Heart right ventricle (tissue), 16 donors: ENCODE data around the gene CPAMD8. TPM values are rescaled to one million over a fixed set of nuclear protein-coding genes. Genes with fewer than 3 reads are reported as not detected.

ENCODE experiments used
- ATAC-seq, 8 donors: fragments of 200-7000 bp; cut with Tn5 transposase; one replicate each; pipeline ENCODE4 v1.9.1; 2020; ENCODE audit warnings: mild to moderate bottlenecking in 8 of 8, moderate library complexity in 8 of 8, moderate number of reproducible peaks in 1 of 8
- DNase-seq, 2 donors: peaks; one replicate each; pipeline ENCODE4 v3.0.0-alpha.2; 2020
- H3K27ac ChIP-seq, 10 donors: fragments of 200-600 bp; sonication (generic) in 2 of 10; one replicate each; pipeline versions ENCODE4 v1.5.0 to v1.8.0; 2020 to 2022; ENCODE audit warnings: mild to moderate bottlenecking in 3 of 10
- H3K27me3 ChIP-seq, 7 donors: fragments of 200-600 bp; one replicate each; pipeline ENCODE4 v1.8.0; 2021 to 2022; ENCODE audit warnings: mild to moderate bottlenecking in 2 of 7
- H3K36me3 ChIP-seq, 9 donors: fragments of 200-600 bp; sonication (generic) in 1 of 9; one replicate each; pipeline versions ENCODE4 v1.5.0 to v1.8.0; 2020 to 2022; ENCODE audit warnings: mild to moderate bottlenecking in 2 of 9
- H3K4me1 ChIP-seq, 9 donors: fragments of 200-600 bp; sonication (generic) in 1 of 9; one replicate each; pipeline versions ENCODE4 v1.5.0 to v1.8.0; 2020 to 2022; ENCODE audit warnings: mild to moderate bottlenecking in 4 of 9
- H3K4me3 ChIP-seq, 10 donors: fragments of 200-600 bp; sonication (generic) in 2 of 10; one replicate each; pipeline versions ENCODE4 v1.5.0 to v1.8.0; 2020 to 2022; ENCODE audit warnings: mild to moderate bottlenecking in 7 of 10, moderate library complexity in 2 of 10
- H3K9me3 ChIP-seq, 11 donors: fragments of 200-600 bp in 10 of 11; sonication (generic) in 2 of 11; one replicate each; pipeline versions ENCODE4 v1.5.0 to v1.8.0; 2013 to 2022; ENCODE audit warnings: mild to moderate bottlenecking in 2 of 11, control low read depth in 1 of 11, moderate library complexity in 1 of 11
- WGBS, 2 donors: extraction: QIAGEN DNeasy Blood & Tissue Kit; methylation state at CpG; one replicate each; pipeline ENCODE4 v1.1.7; 2013; ENCODE audit warnings: inconsistent platforms in 1 of 2; 5-methylcytosine and 5-hydroxymethylcytosine counted together
- intact Hi-C, 10 donors: fragments of 100-400 bp; cut with DNase I; formaldehyde crosslinking; loops; one replicate each; pipeline versions ENCODE4 v1.11.1 to v1.14.2; 2022
- polyA plus RNA-seq, 2 donors: library from polyadenylated mRNA; stranded (reverse); fragments of 200-250 nt; gene quantifications; one replicate each; pipeline ENCODE4 v1.2.3, GENCODE V29; 2013
- total RNA-seq, 10 donors: library from RNA; stranded (reverse); fragmentation: NEBNext Ultra II Directional in 3 of 10; extraction: Animal tissue kit (Norgen Biotek cat#: 25700) in 3 of 10; gene quantifications; one replicate each; pipeline versions ENCODE4 v1.2.1 to v1.2.4, GENCODE V29; 2021 to 2023
- TF ChIP-seq, protein P1 (sequence below), 9 donors: fragments of 200-600 bp; sonication (generic) in 2 of 9; IDR thresholded peaks; one replicate each; pipeline versions ENCODE4 v1.5.0 to v1.8.0; 2021 to 2022; ENCODE audit warnings: antibody characterized with exemption in 9 of 9, mild to moderate bottlenecking in 5 of 9, moderate library complexity in 1 of 9
- donor health status: Arrhythmogenic right ventricular cardiomyopathy.
- donor health status: ischemic (EF 13 %, LVEDD 7.1; RV severe dilation, severe dysfunction).
- donor health status: healthy with polysubstance abuse.
- donor health status: DM: no; HTN: yes; CAD: no.
- donor health status: DM: no; HTN: no; CAD: no.
- donor health status: ischemic (EF 25% LVEDD 6.9; RV normal size, moderate dysfunction).
- donor health status: ischemic (EF 25% LVEDD 5.7; RV mildly dilated, moderate dysfunction).
- donor health status: healthy.
- donor health status: DM: yes; HTN: yes; CAD: no.
- donor health status: Ischemic cardiomyopathy.
- donor health status: ischemic (EF 35%, LVEDD 5.7; RV mildly dilated, moderate dysfunction).
- donor health status: nonischemic (EF 11% LVEDD 7.7; RV severe dilation, severe dysfunction).
- donor health status: DM: yes; HTN: yes; CAD: no.
- donor health status: PGD.
- donor health status: ischemic (EF 29% LVEDD 5.4; RV normal size, mild dysfunction).
- donor health status: nonischemic (EF 23%, LVEDD 6.1; RV moderate dilation, normal function).

CPAMD8 gene
- total and polyA plus RNA-seq, 12 donors: 4.8 to 77.9 (median 10.9) TPM

- DNase-seq (peak in 1 of 2 donors; percentile 31), ATAC-seq (peak in 7 of 8 donors; percentile 42 to 73 (median 62))
- Histone ChIP-seq H3K4me3 (no peak overlapping the region), H3K27ac (no peak overlapping the region), H3K36me3 (peaks cover 0 to 78% (median 17%) of the 10 kb centered on the region in 9 donors), H3K27me3 (no peaks in the 10 kb centered on the region), H3K9me3 (peaks cover 0 to 2% (median 0%) of the 10 kb centered on the region in 11 donors), H3K4me1 (no peaks in the 10 kb centered on the region)
- WGBS, 2 donors: 53 to 59% methylated on average over 8 of the region's 8 CpGs
- TF ChIP-seq, protein P1, sequence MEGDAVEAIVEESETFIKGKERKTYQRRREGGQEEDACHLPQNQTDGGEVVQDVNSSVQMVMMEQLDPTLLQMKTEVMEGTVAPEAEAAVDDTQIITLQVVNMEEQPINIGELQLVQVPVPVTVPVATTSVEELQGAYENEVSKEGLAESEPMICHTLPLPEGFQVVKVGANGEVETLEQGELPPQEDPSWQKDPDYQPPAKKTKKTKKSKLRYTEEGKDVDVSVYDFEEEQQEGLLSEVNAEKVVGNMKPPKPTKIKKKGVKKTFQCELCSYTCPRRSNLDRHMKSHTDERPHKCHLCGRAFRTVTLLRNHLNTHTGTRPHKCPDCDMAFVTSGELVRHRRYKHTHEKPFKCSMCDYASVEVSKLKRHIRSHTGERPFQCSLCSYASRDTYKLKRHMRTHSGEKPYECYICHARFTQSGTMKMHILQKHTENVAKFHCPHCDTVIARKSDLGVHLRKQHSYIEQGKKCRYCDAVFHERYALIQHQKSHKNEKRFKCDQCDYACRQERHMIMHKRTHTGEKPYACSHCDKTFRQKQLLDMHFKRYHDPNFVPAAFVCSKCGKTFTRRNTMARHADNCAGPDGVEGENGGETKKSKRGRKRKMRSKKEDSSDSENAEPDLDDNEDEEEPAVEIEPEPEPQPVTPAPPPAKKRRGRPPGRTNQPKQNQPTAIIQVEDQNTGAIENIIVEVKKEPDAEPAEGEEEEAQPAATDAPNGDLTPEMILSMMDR (IDR thresholded peaks at IDR 0.05): peak; percentile 39 to 79 (median 68)
- intact Hi-C loops: loop anchor here (1.0 to 10.0 kb wide), 8 partner anchors 148 to 335 kb away; partner anchors contain the start of gene NWD1 (in 1 of the 10)
Measured at GRCh38 chr19:17052439-17052838, 25.8 kb upstream of the CPAMD8 start.

DNA sequence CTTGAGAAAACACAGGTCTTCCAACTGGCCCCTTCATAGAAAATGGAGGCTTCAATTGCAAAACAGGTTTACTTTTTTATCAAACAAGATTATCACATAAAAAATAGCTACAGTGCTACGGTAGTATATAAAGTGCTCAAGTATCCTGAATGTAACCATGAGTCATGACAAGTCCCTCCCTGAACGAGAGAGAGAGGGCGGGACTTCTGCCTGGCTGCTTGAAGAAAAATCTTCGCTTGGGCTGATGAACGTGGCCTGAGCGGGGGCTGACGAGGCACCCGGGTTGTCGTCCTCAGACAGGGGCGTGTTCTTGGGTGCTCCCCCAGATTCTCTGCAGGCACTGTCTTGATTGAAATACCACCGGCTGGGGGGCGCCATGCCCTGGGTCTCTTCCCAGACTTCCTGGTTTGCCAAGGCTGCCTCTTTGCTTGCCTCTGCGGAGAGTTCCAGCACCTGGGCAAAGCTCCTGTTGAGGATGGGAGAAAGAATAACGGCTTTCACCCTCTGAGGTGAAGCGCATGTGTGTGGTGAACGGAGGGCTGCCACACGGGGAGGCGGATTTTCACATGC, 23.2 kb upstream of the CPAMD8 start:
- intact Hi-C loops: loop anchor here in 5 of 10 donors (5.0 to 10.0 kb wide), 3 partner anchors 145 to 332 kb away; partner anchors contain the start of gene NWD1 (in 1 of the 5)
- Histone ChIP-seq H3K9me3 (no peaks in the 10 kb centered on the region), H3K27me3 (peaks cover 0 to 5% (median 0%) of the 10 kb centered on the region in 7 donors), H3K36me3 (peaks cover 0 to 59% (median 17%) of the 10 kb centered on the region in 9 donors), H3K4me3 (no peak overlapping the region), H3K4me1 (no peaks in the 10 kb centered on the region), H3K27ac (no peak overlapping the region)
- WGBS, 2 donors: 84 to 89% methylated on average over 18 of the region's 18 CpGs
- DNase-seq (no peak), ATAC-seq (no peak)
- TF ChIP-seq, protein P1 (IDR thresholded peaks at IDR 0.05): no peak

- Histone ChIP-seq H3K27ac (no peak overlapping the region), H3K9me3 (no peaks in the 10 kb centered on the region), H3K4me3 (no peak overlapping the region), H3K36me3 (peaks cover 0 to 51% (median 13%) of the 10 kb centered on the region in 9 donors), H3K27me3 (peaks cover 0 to 6% (median 0%) of the 10 kb centered on the region in 7 donors), H3K4me1 (no peaks in the 10 kb centered on the region)
- DNase-seq: no peak
- intact Hi-C loops: no loop called here
- WGBS, 2 donors: 81 to 83% methylated on average over 16 of the region's 16 CpGs
- TF ChIP-seq, protein P1 (IDR thresholded peaks at IDR 0.05): no peak
- ATAC-seq: no peak
Measured at GRCh38 chr19:17048885-17049453, 22.4 kb upstream of the CPAMD8 start.

- TF ChIP-seq, protein P1 (IDR thresholded peaks at IDR 0.05): no peak
- DNase-seq: no peak
- Histone ChIP-seq H3K36me3 (peaks cover 0 to 27% (median 10%) of the 10 kb centered on the region in 9 donors), H3K27ac (no peak overlapping the region), H3K9me3 (no peaks in the 10 kb centered on the region), H3K4me3 (no peak overlapping the region), H3K27me3 (peaks cover 0 to 15% (median 0%) of the 10 kb centered on the region in 7 donors), H3K4me1 (peaks cover 0 to 16% (median 0%) of the 10 kb centered on the region in 9 donors)
- intact Hi-C loops: loop anchor here in 1 of 10 donors (2.0 kb wide), 1 partner anchor 273 kb away; no protein-coding TSS in a partner anchor
- WGBS, 2 donors: 76 to 78% methylated on average over 5 of the region's 5 CpGs
- ATAC-seq: no peak
Measured at GRCh38 chr19:17045907-17046502, 19.4 kb upstream of the CPAMD8 start.
